H9 (cell line): ENCODE data around the gene RUVBL1. TPM values are rescaled to one million over a fixed set of nuclear protein-coding genes. Genes with fewer than 3 reads are reported as not detected.
A peak's percentile ranks its signal among the peaks of the same experiment; 100 is the strongest.

Source experiments
- DNase-seq: peaks from one replicate; pipeline ENCODE4 v3.0.0-alpha.2; 2017
- H2AFZ ChIP-seq: one replicate; pipeline ENCODE4 v1.6.1; 2013; ENCODE audit warnings: mild to moderate bottlenecking, low read length, control low read depth, moderate library complexity
- H2AK5ac ChIP-seq: 2 replicates; pipeline ENCODE4 v1.6.1; 2013; ENCODE audit warnings: low read length, control low read depth, mixed read lengths; ENCODE audit not compliant: insufficient read length
- H2BK120ac ChIP-seq: one replicate; pipeline ENCODE4 v1.6.1; 2013; ENCODE audit warnings: low read depth, mild to moderate bottlenecking, low read length, control low read depth, inconsistent platforms; ENCODE audit not compliant: poor library complexity, severe bottlenecking
- H2BK12ac ChIP-seq: 2 replicates; pipeline ENCODE4 v1.6.1; 2013; ENCODE audit warnings: low read length, control low read depth, mixed read lengths, low read depth; ENCODE audit not compliant: insufficient read length
- H2BK15ac ChIP-seq: 2 replicates; pipeline ENCODE4 v1.6.1; 2013; ENCODE audit warnings: low read depth, low read length, control low read depth
- H2BK20ac ChIP-seq: one replicate; pipeline ENCODE4 v1.6.1; 2013; ENCODE audit warnings: low read depth, mild to moderate bottlenecking, low read length, control low read depth, inconsistent platforms; ENCODE audit not compliant: poor library complexity, severe bottlenecking
- H2BK5ac ChIP-seq: 2 replicates; pipeline ENCODE4 v1.6.1; 2013; ENCODE audit warnings: low read length, control low read depth, mixed read lengths; ENCODE audit not compliant: insufficient read length
- H3K14ac ChIP-seq: 2 replicates; pipeline ENCODE4 v1.6.1; 2013; ENCODE audit warnings: low read length, control low read depth; ENCODE audit not compliant: insufficient read depth
- H3K18ac ChIP-seq: 2 replicates; pipeline ENCODE4 v1.6.1; 2013; ENCODE audit warnings: low read depth, mild to moderate bottlenecking, mixed read lengths, low read length, control low read depth; ENCODE audit not compliant: insufficient read length
- H3K23ac ChIP-seq: 2 replicates; pipeline ENCODE4 v1.6.1; 2013; ENCODE audit warnings: low read length, control low read depth, mixed read lengths, low read depth; ENCODE audit not compliant: insufficient read length
- H3K23me2 ChIP-seq: 2 replicates; pipeline ENCODE4 v1.6.1; 2013; ENCODE audit warnings: low read depth, mild to moderate bottlenecking, mixed read lengths, low read length, control low read depth; ENCODE audit not compliant: insufficient read length, poor library complexity, severe bottlenecking
- H3K27ac ChIP-seq: 2 replicates; pipeline ENCODE4 v1.5.1; 2013; ENCODE audit warnings: low read length, control low read depth, mixed read lengths, low read depth; ENCODE audit not compliant: insufficient read length
- H3K27me3 ChIP-seq: 2 replicates; pipeline ENCODE4 v1.6.1; 2013; ENCODE audit warnings: low read length, control low read depth, inconsistent platforms; ENCODE audit not compliant: insufficient read depth
- H3K4ac ChIP-seq: 2 replicates; pipeline ENCODE4 v1.6.1; 2013; ENCODE audit warnings: low read depth, mild to moderate bottlenecking, control low read depth, inconsistent platforms, low read length, moderate library complexity
- H3K4me1 ChIP-seq: 2 replicates; pipeline ENCODE4 v1.6.1; 2013; ENCODE audit warnings: low read length, control low read depth, inconsistent platforms; ENCODE audit not compliant: insufficient read depth
- H3K4me2 ChIP-seq: 2 replicates; pipeline ENCODE4 v1.6.1; 2013; ENCODE audit warnings: low read length, control low read depth, mixed read lengths; ENCODE audit not compliant: insufficient read length, insufficient read depth
- H3K56ac ChIP-seq: 2 replicates; pipeline ENCODE4 v1.6.1; 2013; ENCODE audit warnings: low read depth, mild to moderate bottlenecking, mixed read lengths, low read length, control low read depth; ENCODE audit not compliant: insufficient read length
- H3K79me1 ChIP-seq: 2 replicates; pipeline ENCODE4 v1.6.1; 2013; ENCODE audit warnings: low read depth, mild to moderate bottlenecking, moderate library complexity, low read length, control low read depth, inconsistent platforms; ENCODE audit not compliant: insufficient read depth, poor library complexity, severe bottlenecking
- H3K79me2 ChIP-seq: 2 replicates; pipeline ENCODE4 v1.6.1; 2013; ENCODE audit warnings: low read length, control low read depth, inconsistent platforms; ENCODE audit not compliant: insufficient read depth
- H3K9ac ChIP-seq: 2 replicates; pipeline ENCODE4 v1.6.1; 2013; ENCODE audit warnings: low read length, control low read depth, mixed read lengths; ENCODE audit not compliant: insufficient read length; ENCODE audit errors: extremely low read depth
- H3K9me3 ChIP-seq: one replicate; pipeline ENCODE4 v1.6.1; 2013; ENCODE audit warnings: low read depth, low read length, inconsistent platforms; ENCODE audit not compliant: control insufficient read depth
- H3T11ph ChIP-seq: one replicate; pipeline ENCODE4 v1.6.1; 2013; ENCODE audit warnings: mild to moderate bottlenecking, low read length, control low read depth, inconsistent platforms
- H4K20me1 ChIP-seq: one replicate; pipeline ENCODE4 v1.6.1; 2013; ENCODE audit not compliant: control insufficient read depth, insufficient read length, insufficient read depth
- H4K5ac ChIP-seq: 2 replicates; pipeline ENCODE4 v1.6.1; 2013; ENCODE audit warnings: low read depth, mild to moderate bottlenecking, mixed read lengths, low read length, control low read depth; ENCODE audit not compliant: insufficient read length
- H4K8ac ChIP-seq: replicated peaks from 2 replicates; pipeline ENCODE4 v1.6.1; 2013; ENCODE audit warnings: low read length, control low read depth, mixed read lengths, low read depth; ENCODE audit not compliant: insufficient read length
- H4K91ac ChIP-seq: 2 replicates; pipeline ENCODE4 v1.6.1; 2013; ENCODE audit warnings: low read depth, mild to moderate bottlenecking, moderate library complexity, mixed read lengths, low read length, control low read depth; ENCODE audit not compliant: insufficient read length
- H3K27ac Mint-ChIP-seq, 3 experiments: 2 replicates in 2 of 3; 3 replicates in 1 of 3; pipeline ENCODE4 v1.8.0; 2020 to 2021; ENCODE audit warnings: mixed read lengths in 3 of 3, mild to moderate bottlenecking in 1 of 3, moderate library complexity in 1 of 3
- H3K27me3 Mint-ChIP-seq: 2 replicates; pipeline ENCODE4 v1.8.0; 2021; ENCODE audit warnings: low read depth, mild to moderate bottlenecking, moderate library complexity, mixed read lengths
- H3K36me3 Mint-ChIP-seq, 3 experiments: 2 replicates in 2 of 3; 3 replicates in 1 of 3; pipeline ENCODE4 v1.8.0; 2020 to 2021; ENCODE audit warnings: low read depth in 3 of 3, mixed read lengths in 3 of 3; ENCODE audit not compliant: insufficient read depth in 1 of 3
- H3K4me1 Mint-ChIP-seq, 2 experiments: 2 replicates each; pipeline ENCODE4 v1.8.0; 2020; ENCODE audit warnings: mixed read lengths in 2 of 2
- H3K4me3 Mint-ChIP-seq, 2 experiments: 2 replicates in 1 of 2; 3 replicates in 1 of 2; pipeline ENCODE4 v1.8.0; 2020 to 2021; ENCODE audit warnings: mild to moderate bottlenecking in 2 of 2, mixed read lengths in 2 of 2, moderate library complexity in 1 of 2
- H3K9me3 Mint-ChIP-seq, 2 experiments: 2 replicates in 1 of 2; 3 replicates in 1 of 2; pipeline ENCODE4 v1.8.0; 2020; ENCODE audit warnings: mild to moderate bottlenecking in 2 of 2, mixed read lengths in 2 of 2, moderate library complexity in 1 of 2
- CTCF ChIP-seq: fragments of 200-600 bp; sonication (generic); conservative IDR thresholded peaks from 3 replicates; pipeline ENCODE4 v1.8.0; 2021; ENCODE audit warnings: antibody characterized with exemption, mild to moderate bottlenecking
- WGBS: extraction: QIAGEN DNeasy Blood & Tissue Kit; methylation state at CpG from one replicate; pipeline ENCODE4 v1.1.7; 2013; ENCODE audit warnings: missing lambda C conversion rate, low lambda C conversion rate, mixed read lengths; ENCODE audit not compliant: insufficient read length; ENCODE audit errors: extremely low coverage; 5-methylcytosine and 5-hydroxymethylcytosine counted together
- total RNA-seq: library from RNA; stranded (reverse); gene quantifications from 2 replicates; pipeline ENCODE4 v1.2.1, GENCODE V29; 2021

The RUVBL1 gene
- total RNA-seq, 1 experiment from 2014 or later, result 99.6 TPM

GRCh38 chr3:128052595-128053351 lies 70.8 kb downstream of the RUVBL1 start:
- Histone ChIP-seq H3K79me2 (peaks cover 10% of the 10 kb centered on the region; the same call in 1 of the 2 replicates), H3K4me1 (no peaks in the 10 kb centered on the region)

More at GRCh38 chr3:128052595-128053351, 70.8 kb downstream of the RUVBL1 start:
- peak overlapping the region; percentile 60 for H3K9ac ChIP-seq
- H3K4ac ChIP-seq, result no peak overlapping the region
- H3T11ph ChIP-seq, result no peak overlapping the region
- no peak overlapping the region for H4K8ac ChIP-seq
- H4K20me1 ChIP-seq, result no peaks in the 10 kb centered on the region
- H3K27me3 ChIP-seq, result no peaks in the 10 kb centered on the region
- H4K5ac ChIP-seq, result no peak overlapping the region
- H2AFZ ChIP-seq, result no peak overlapping the region
- peak overlapping the region; percentile 99 for H3K4me2 ChIP-seq
- H2BK5ac ChIP-seq, result no peak overlapping the region
- no peak overlapping the region for H3K56ac ChIP-seq
- no peak overlapping the region for H3K23ac ChIP-seq
- TF ChIP-seq CTCF, result no peak
- DNase-seq, result no peak
- Mint-ChIP-seq H3K36me3 (peaks cover 14 to 47% (median 44%) of the 10 kb centered on the region in 3 experiments; a peak in 6 of 7 replicates), H3K4me1 (peaks cover 20 to 26% of the 10 kb centered on the region in 2 experiments), H3K9me3 (no peaks in the 10 kb centered on the region; a peak in 1 of 5 replicates), H3K27ac (peak overlapping the region; percentile 60 to 98 (median 97); a peak in 6 of 7 replicates), H3K4me3 (peak overlapping the region; percentile 92 to 99), H3K27me3 (peaks cover 6% of the 10 kb centered on the region; the same call in 1 of the 2 replicates)
- H2AK5ac ChIP-seq, result no peak overlapping the region
- H2BK120ac ChIP-seq, result no peak overlapping the region
- H4K91ac ChIP-seq, result no peak overlapping the region
- peaks cover 10% of the 10 kb centered on the region for H3K23me2 ChIP-seq
- no CpG with 5 or more reads among the region's 33 CpGs for WGBS
- H3K18ac ChIP-seq, result no peak overlapping the region
- H3K14ac ChIP-seq, result peak overlapping the region; percentile 80
- H3K79me1 ChIP-seq, result peaks cover 7% of the 10 kb centered on the region
- no peak overlapping the region for H3K27ac ChIP-seq
- no peak overlapping the region for H2BK12ac ChIP-seq
- no peak overlapping the region for H2BK20ac ChIP-seq
- H2BK15ac ChIP-seq, result no peak overlapping the region
- no peaks in the 10 kb centered on the region for H3K9me3 ChIP-seq
